NOMO-1 (cell line): ENCODE results near the gene PHACTR2.
A peak's percentile ranks its signal among the peaks of the same experiment; 100 is the strongest.
"Not testable (repeated sequence)": the region's sequence is repeated elsewhere in the genome, so short reads cannot be mapped to it uniquely, and the experiment has no call there.

Experiments used
- DNase-seq, 2 experiments: peaks; one replicate each; lab custom pipeline; 2025; ENCODE audit not compliant: unreplicated experiment in 2 of 2; lab: John Stamatoyannopoulos, UW

PHACTR2 gene

DNA sequence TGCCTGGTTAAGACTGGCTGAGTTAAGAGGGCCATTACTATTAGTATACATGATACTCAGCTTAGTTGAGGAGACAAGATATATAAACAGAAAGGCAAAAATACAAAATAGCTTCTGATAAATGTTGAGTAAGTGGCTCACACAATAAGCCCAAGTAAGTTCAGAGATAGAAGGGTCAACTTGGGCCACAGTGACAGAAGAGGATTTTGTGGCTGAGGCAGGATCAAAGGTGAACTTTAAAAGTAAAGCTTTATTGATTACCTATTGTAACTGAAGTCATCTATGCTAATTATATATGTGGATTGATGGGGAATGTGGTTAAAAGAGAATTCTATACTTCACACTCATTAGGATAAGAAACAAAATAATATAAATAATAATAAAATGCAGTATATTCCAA is 80.8 kb downstream of the PHACTR2 start:
- DNase-seq, result no peak

DNA sequence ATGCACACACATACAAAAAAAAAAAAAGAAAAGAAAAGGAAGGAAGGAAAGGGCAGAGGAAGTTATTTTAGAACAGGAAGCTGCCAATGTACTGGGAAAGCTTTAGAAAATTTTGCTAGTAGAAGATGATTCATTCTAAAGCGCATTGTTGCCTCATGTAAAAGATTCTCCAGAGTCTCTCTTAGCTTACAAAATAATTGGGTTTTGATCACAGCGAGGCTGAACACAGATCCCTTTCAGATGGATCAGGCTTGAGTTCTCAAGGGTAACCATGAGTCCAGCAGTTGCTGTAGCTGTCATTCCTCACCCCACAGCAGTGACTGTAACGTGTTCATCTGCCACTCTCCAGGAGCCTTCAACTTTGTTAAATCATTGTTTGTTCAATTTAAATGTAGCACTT is 81.9 kb downstream of the PHACTR2 start:
- peak; percentile 41 to 61 for DNase-seq

DNA sequence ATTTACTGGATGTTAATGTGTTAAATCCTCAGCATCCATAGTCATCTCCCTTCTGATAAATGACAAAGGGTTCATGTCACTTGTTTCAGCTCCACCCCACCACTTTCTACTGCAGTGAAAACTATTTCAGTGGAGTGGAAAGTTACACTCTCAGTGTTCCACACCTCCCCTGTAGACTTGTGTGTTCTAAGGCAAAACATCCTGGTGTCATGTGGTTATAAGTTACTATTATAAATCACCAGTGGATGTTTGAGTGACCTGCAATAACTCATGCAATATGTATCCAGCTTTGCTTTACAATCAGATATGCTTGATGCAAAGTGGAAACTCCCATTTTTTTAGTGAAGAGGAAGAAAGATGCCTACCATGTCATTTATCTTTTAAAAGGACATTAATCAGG is 83.3 kb downstream of the PHACTR2 start:
- no peak for DNase-seq

DNA sequence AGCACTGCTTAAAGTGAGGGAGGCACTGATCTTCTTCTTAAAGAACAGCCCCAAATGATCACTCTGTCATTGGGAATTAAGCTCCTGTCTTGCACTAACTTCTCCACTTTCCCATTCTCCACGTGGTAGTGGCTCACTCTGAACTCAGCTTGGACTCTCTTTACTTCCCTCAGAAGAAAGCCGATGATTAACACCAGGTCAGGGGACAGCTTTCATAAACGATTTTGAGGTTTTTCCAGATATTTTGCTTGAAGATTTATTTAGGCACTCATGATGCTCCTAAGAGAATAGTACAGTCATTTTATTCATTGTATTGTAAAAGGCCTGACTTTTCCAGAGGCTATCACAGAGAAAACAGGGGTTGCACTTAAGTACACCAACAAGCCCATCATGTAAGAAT is 84.4 kb downstream of the PHACTR2 start:
- DNase-seq, result no peak

DNA sequence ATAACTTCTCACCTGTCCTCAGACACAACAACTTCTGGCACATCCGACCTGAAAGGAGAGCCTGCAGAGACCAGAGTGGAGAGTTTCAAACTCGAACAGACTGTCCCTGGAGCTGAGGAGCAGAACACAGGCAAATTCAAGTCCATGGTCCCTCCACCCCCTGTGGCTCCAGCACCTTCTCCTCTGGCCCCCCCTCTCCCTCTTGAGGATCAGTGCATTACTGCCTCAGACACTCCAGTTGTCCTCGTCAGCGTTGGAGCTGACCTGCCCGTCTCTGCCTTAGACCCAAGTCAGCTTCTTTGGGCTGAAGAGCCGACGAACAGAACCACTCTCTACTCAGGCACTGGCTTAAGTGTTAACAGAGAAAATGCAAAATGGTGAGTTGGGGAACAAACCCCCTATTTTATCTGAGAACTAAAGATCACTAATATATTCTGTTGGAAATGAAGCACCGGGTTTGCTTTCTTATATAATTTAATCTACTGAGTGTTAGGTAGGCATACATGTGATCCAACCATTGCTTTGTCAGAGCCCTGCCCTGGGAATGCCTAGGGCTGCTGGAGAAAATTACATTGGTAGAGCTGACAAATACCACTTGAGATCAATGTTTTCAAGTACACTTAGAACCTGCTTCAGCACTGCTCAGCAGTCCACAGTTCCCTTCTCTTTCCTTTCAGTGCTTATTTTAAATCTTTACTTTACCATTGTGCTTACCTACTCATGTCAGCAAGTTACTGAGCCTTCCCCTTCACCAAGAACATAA is 87.8 kb downstream of the PHACTR2 start:
- DNase-seq, result no peak

DNA sequence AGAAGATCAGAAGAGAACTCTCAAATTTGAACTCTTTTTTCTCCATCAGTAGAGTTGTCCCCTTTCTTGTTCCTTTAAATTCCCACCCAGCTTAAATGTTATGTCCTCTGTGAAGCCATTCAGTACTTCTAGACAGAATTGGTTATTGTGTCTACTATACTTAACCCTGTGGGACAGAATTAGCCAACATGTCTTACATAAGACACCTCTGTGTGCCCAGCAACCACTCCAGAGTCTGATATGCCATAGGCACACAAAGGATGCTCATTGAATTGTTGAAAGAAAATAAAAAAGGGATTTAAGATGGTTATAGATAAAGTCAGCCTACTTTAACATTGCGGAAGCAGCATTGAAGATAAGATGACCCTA is 88.4 kb downstream of the PHACTR2 start:
- DNase-seq, result no peak

DNA sequence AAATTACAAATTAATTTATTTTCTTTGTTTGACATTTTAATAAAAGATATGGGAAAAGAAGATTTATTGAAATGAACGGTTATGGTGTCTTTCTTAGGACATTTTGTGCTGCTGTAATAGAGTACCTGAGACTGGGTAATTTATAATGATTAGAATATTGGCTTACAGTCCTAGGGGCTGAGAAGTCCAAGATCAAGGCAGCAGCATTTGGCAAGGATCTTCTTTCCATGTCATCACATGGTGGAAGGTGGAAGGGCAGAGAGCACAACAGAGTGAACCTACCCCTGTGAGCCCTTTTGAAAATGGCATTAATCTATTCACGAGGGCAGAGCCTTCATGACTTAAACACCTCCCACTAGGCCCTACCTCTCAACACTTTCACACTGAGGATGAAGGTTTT is 89.7 kb downstream of the PHACTR2 start:
- DNase-seq, result no peak

DNA sequence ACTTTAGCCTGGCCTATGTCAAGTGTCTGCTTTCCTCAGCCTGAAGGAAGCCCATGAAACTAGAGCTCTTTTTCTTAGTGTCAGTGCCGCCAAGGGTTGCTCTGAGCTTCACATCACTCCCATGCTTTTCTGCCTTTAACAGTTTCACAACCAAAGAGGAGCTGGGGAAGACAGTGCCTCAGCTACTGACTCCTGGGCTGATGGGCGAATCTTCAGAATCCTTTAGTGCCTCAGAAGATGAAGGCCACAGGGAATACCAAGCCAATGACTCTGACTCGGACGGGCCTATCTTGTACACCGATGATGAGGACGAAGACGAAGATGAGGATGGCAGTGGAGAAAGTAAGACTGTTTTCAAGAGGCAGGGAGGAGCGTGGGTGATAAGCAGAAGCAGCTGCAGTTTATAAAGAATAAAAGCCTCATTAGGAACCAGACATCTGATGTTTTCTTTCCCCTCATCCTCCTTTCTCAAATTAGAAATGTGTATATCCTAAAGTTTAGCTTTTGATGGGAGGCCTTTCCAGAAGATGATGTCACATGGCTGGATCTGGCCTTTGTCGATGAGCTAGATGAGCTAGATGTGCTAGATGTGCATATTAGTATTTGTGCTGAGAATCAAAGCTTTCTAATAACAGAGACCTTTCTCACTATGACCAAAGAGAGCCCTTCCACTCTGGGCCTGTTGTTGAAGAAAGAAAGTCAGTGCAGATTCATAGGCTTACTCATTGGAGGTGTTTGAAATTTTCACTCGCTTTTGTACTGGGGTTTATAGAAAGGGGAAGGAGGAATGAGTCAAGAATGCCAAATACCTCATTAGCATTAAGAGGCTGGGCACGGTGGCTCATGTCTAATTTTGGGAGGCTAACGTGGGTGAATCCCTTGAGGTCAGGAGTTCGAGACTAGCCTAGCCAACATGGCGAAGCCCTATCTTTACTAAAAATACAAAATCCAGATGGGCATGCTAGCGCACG is 94.6 kb downstream of the PHACTR2 start:
- no peak for DNase-seq

DNA sequence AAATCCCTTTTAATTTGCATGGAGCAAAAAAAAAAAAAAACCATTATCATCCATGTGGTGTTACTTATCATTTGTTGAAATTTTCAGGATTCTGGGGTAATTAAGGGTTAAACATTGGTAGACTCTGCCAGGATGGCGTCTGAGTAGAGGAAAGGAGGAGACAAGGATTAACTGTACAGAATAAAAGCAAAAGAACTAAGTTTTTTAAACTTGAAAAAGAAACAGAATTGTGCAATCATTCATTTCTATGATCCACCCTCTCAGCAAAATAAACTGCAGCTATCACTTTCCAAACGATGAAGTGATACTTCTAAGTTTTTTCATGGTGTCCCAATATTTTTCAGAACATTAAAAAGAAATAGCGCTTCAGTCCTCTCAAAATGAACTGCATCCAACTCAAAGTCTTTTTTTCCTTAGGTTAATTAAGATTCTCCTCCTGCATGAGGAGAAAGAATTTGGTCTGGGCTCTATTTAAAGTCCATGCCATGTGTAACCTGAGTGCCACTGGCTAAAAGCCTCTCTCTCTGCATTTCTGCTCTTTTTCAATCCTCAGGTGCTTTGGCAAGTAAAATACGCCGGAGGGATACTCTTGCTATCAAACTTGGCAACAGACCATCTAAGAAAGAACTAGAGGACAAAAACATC is 95.9 kb downstream of the PHACTR2 start:
- no peak for DNase-seq

DNA sequence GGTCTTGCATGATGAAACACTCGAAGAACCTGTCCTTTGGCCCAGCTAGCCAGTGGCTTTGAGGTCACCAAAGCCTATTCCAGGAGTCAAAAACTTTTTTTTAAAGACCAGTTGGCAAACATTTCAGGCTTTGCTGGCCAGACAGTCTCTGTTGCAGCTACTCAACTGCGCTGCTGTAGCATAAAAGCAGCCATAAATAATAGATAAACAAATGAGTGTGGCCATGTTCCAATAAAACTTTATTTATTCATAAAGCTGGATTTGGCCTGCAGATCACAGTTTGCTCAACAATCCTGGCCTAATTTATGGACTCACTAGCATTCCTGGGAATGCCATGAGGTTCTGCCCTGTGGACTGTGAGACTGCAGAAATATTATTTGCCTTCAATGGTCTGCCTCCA is 96.6 kb downstream of the PHACTR2 start:
- DNase-seq, result no peak

DNA sequence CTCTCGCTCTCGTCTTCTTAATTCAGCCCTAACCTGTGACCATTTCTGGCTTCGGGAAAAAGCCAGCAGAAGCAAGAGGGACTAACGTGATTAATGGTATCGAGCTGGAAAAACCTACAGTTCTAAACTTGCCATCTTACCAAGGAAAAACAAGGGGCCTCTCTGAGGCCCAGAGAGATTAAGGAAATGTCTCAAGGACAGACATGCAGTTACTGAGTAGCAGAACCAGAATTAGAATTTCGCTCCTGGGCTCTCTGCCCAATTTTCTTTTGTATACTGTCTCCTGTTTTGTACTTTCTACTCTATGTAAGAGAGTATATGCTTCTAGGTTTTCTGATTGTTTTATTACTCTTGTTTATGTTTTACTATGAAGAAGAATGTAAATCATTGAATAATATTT is 97.6 kb downstream of the PHACTR2 start:
- DNase-seq, result no peak

DNA sequence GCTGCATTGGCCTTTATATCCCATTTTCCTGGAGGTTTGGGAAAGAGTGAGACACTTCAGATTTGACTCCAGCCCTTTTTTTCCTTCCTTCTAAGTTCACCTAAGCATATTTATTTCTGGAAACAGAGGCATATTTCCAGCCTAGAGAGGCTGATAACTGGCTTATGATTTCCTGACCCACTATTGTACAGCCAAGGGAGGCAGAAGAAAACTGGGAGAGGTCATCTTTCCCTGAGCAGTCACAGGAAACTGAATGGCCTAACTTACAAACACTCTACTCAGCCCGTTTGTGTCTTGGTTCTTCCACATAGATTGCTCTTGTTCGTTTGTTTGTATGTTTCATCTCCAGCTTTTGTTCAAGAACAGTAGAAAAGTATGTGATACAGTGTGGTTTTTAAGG is 101.2 kb downstream of the PHACTR2 start:
- no peak for DNase-seq

DNA sequence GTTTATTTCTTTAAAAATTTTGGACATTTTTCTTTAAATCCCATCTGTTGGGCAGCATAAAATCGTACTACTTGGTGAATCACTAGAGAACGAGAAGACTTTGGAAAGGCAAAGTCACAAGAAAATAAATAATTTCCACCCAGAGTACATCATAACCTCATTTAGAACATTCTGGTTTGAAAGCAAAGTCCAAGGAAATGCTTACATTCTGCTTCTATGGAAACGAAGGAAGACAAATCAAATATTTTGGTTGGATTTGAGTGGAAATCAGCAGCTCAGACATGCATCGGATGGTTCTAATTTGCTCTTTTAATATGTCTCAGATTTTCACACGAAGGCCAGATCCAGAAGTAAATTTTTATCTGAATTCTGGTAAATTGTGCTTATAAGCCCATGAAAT is 104.7 kb downstream of the PHACTR2 start:
- no peak for DNase-seq

DNA sequence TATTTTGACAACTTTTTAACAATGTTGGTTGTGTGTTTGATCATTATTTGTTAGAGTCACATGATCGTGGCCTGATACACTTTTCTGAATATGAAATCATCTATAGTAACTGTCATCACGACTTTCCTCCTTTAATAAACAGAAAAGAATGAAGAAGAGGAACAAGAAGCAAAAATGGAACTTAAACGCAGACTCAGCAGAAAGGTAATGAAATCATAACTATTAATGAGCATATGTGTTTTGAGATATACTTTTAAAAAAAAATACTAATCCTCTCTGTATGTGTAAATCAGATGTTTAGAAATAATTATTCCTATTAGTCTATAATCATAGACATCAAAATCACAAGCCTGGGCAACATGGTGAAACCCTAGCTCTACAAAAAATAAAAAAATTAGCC is 105.3 kb downstream of the PHACTR2 start:
- DNase-seq, result no peak

DNA sequence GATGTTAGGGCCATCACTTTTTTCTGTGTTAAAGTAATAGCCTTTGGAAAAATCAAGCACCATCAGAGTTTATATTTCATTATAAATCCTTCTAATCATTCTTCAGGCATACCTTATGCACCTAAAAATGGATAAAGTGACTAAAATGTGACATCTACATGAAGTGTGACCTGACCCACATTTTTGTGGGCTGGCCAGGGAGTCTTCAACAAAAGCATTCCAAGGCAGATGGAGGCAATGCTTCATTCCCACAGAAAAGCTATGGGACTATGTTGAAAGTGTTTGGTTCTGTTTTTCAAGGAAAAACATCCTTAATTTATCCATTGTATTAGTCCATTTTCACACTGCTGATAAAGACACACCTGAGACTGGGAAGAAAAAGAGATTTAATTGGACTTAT is 106.6 kb downstream of the PHACTR2 start:
- no peak for DNase-seq

DNA sequence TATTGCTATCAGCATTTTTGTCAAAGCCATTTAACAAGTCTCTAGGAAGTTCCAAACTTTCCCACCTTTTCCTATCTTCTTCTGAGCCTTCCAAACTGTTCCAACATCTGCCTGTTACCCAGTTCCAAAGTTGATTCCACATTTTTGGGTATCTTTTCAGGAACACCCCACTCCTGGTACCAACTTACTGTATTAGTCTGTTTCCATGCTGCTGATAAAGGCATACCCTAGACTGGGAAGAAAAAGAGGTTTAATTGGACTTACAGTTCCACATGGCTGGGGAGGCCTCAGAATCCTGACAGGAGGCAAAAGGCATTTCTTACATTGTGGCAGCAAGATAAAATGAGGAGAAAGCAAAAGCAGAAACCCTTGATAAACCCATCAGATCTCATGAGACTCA is 108.6 kb downstream of the PHACTR2 start:
- DNase-seq, result not testable (repeated sequence)

DNA sequence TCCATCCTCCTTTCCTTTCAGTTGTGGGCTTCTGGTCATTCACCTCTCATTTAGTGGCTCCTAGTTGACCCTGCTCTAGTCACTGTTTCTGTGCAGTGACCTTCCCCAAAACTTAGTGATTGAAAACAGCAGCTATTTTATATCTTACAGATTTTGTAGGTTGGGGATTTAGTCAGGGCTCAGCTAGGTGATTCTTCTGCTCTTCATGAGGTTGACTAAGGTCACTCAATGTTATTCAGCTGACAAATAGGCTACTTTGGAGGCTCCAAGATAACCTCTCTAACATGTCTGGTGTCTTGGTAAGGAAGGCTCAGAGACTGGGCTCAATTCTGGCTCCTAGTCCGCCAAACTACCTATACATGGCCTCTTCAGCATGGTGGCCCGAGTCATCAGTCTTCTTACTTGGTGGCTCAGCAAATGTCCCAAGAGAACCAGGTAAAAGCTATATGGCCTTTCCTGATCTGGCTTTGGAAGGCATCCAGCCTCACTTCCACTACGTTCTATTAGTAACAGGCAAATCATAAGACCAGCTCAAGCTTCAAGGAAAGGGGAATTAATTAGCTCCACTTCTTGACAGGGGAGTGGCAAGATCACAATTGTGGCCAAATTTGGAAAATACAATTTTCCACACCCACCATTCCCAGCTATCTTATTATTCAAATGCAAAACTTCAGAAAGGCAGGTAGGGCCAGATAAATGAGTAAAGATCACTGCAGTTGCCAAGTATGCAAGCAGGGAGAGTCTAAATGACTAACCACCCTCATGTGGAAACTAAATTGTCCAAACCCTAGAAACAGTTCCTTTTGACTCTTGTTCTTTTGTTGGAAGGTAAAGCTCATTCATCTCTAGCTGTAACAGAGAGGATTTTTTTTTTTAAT is 114.9 kb downstream of the PHACTR2 start:
- no peak for DNase-seq

DNA sequence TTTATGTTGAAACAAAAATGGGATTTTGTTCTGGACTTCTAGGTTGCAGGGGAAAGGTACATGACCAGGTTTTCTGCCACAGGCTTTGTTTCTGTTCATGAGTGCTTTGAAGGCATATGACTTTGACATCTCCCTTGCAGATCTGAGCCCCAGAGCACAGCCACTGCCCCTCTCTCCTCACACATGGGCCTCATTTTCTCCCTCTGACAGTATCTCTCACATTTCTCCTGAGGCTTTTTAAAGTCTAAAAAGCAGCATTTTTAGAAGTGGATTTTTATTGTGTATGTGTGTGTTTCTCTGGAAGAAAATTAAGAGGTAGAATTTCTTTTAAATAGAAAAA is 115.5 kb downstream of the PHACTR2 start:
- DNase-seq, result no peak

DNA sequence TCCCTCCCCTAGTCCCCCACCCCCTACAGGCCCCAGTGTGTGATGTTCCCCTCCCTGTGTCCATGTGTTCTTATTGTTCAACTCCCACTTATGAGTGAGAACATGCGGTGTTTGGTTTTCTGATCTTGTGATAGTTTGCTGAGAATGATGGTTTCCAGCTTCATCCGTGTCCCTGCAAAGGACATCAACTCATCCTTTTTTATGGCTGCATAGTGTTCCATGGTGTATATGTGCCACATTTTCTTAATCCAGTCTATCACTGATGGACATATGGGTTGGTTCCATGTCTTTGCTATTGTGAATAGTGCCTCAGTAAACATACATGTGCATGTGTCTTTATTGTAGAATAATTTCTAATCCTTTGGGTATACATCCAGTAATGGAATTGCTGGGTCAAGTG is 118.8 kb downstream of the PHACTR2 start:
- not testable (repeated sequence) for DNase-seq

DNA sequence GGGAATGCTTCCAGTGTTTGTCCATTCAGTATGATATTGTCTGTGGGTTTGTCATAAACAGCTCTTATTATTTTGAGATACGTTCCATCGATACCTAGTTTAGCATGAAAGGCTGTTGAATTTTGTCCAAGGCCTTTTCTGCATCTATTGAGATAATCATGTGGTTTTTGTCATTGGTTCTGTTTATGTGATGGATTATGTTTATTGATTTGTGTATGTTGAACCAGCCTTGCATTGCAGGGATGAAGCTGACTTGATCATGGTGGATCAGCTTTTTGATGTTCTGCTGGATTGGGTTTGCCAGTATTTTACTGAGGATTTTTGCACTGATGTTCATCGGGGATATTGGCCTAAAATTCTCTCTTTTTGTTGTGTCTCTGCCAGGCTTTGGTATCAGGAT is 120.7 kb downstream of the PHACTR2 start:
- DNase-seq, result not testable (repeated sequence)
